GM18858 (cell line): Measurements from ENCODE around the gene RGS11.
"Not testable (repeated sequence)": the region's sequence is repeated elsewhere in the genome, so short reads cannot be mapped to it uniquely, and the experiment has no call there.

Experiments
- ATAC-seq: cut with Tn5 transposase; IDR thresholded peaks from one replicate; pipeline ENCODE4 v1.9.1; 2021; ENCODE audit not compliant: unreplicated experiment

RGS11 gene

DNA sequence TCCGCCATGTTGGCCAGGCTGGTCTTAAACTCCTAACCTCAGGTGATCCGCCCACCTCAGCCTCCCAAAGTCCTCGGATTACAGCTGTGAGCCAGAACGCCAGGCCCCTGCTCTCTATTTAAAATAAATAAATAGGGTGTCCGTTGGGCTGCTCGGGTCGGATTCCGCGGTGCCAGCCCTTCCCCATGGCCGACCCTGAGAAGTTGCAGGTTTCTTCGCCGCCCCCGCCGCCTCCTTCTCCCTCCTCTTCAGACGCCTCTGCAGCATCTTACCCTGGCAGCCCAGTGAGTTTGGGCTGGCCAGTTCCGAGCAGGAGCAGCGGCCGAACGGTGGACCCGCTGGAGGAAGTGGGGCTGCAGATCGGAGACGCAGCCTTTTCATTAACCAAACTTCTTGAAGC, 44.8 kb downstream of the RGS11 start:
- no peak for ATAC-seq

DNA sequence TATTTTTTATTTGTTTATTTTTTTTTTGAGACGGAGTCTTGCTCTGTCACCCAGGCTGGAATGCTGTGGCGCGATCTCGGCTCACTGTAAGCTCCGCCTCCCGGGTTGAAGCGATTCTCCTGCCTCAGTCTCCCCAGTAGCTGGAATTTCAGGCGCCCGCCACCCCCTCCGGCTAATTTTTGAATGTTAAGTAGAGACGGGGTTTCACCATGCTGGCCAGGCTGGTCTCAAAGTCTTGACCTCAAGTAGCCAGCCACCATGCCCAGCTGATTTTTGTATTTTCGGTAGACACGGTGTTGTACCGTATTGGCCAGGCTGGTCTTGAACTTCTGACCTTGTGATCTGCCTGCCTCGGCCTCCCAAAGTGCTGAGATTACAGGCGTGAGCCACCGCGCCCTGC, 45.4 kb downstream of the RGS11 start:
- ATAC-seq = not testable (repeated sequence)

DNA sequence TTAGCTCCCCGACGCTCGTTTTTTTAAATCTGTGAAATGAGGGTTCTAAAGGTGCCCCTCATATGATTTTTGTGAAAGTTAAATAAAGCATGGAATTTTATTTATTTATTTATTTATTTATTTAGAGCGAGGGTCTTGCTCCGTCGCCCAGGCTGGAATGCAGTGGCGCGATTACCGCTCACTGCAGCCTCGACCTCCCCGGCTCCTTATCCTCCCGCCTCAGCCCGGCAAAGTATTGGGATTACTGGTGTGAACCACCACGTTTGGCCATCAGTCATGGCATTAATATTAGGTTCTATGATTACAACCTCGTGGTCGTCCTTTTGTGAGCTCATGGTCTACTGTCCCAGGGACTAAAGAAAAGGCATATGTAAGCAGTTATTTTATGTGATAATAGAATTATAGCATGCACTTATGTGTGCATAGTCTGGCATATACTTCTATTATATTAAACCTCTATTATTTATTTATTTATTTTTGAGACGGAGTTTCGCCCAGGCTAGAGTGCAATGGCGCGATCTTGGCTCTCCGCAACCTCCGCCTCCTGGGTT, 45.9 kb downstream of the RGS11 start:
- ATAC-seq = no peak

DNA sequence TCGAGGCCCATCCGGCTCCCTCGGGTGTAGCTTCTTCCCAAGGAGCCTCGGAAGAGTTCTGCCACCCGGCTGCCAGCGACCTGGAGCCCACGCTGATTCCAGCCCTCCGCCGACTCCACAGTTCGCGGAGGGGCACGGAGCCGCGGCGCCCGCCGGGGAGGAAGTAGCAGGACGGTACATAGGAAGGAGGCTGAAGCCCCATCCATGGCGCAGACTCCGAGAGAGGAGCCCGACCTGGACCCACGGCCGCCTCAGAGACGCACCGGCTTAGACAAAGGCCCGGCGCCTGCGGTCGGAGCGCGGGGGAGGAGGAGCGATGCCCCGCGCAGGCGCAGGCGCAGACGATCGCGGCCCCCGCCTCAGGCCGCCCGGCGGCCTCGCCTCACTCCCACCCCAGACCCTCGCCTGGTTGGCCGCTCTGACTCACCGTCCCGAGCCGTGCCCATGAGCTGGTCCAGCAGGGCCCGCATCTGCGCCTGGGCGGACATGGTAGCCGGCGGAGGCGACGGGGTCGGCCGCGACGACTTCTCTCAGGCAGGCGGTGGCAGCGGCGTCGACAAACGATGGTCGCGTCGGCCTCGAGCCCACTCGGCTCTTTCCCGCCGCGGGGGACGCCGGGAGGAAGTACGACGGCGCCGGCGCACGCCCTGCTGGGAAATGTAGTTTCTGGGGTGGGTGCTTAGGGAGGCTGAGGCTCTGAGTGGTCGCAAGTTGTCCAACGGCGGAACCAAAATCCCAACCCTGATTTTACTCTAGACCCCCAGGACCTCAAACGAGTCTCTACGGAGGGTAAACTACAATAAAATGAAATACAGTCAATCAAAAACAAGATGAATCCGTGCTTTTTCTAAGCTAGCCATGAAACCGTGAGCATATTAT, 46.7 kb downstream of the RGS11 start, which contains the start of gene LUC7L:
Gene LUC7L, minus strand, starts transcription at position 598 of the 879 bp plus-strand sequence. Its CDS starts 110 bp downstream, at position 488.
- peak; percentile 55 for ATAC-seq

DNA sequence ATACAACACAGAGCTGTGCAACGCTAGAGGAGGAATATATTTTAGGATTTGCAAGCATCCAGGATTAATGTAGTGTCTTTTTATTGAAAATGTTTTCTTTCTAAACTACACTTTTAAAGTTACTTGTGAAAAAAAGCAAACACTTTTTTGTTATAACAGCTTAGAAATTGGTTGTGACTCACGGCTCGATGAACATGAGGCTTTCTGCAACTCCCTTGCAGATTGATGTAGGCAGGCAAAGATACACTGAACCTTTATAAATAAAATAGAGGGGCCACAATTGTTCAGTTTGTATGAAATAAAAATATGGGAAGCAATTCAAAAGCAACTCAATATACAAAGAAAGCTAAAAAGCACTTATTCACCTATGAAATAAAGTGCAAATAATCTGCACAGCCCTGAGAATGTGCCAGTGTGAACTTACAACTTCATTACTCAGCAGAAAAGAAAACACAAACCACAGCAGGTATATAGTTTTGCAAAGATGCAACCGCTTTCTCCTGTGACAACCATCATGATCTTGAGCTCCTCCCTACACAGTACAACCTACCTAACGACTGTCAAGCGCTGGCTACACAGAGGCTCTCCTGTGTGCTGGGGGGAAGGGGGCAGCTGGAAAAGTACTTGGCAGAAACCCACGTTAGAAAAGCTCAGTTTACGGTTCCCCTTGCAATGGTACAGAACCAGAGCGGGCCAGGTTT, 47.4 kb downstream of the RGS11 start:
- ATAC-seq = no peak

DNA sequence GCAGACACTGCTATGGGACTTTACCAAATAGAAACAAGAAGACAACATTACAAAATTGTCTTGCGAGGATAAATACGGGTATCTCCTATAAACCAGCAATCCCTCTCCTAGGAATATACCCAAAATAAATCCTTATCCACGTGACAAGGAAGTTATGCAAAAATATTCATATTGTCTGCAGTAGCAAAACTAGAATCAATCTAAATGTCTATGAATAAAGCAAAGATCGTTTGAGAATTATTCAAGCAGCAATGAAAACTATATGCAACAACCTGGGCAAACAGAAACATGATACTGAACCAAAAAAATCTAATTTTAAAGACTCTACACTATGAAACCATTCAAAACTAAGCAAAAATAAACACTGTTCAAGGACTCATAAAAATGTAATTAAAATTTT, 55.7 kb downstream of the RGS11 start:
- ATAC-seq = no peak
